GM12878 (cell line): ENCODE results near the gene HBZ. TPM values are rescaled to one million over a fixed set of nuclear protein-coding genes. Genes with fewer than 3 reads are reported as not detected.

Experiments used
- ATAC-seq: fragments of 200-7000 bp; cut with Tn5 transposase; 3 replicates; pipeline ENCODE4 v1.9.1; 2020; ENCODE audit warnings: mild to moderate bottlenecking, moderate library complexity
- BruUV-seq: library from RNA; stranded (reverse); fragments of 400-500 nt; replicated peaks from 2 replicates; lab custom pipeline; 2021; lab: Mats Ljungman, UMichigan
- CTCF ChIA-PET: fragments of 300-600 bp; sonication (Branson Sonifier 250); formaldehyde crosslinking; extraction: SDS; loops from one replicate; lab custom pipeline; 2021; ENCODE audit warnings: inconsistent platforms; lab: Yijun Ruan, JAX
- POLR2A ChIA-PET: fragments of 350-600 bp; formaldehyde crosslinking; extraction: SDS; loops from one replicate; lab custom pipeline; 2021; ENCODE audit warnings: inconsistent platforms; lab: Charles Lee
- RAD21 ChIA-PET: fragments of 300-600 bp; sonication (Branson Sonifier 250); formaldehyde crosslinking; loops from one replicate; lab custom pipeline; 2023; ENCODE audit warnings: antibody characterized with exemption; ENCODE audit not compliant: unreplicated experiment; lab: Charles Lee
- SMC1A ChIA-PET: fragments of 300-600 bp; sonication (Branson Sonifier 250); formaldehyde crosslinking; loops from one replicate; lab custom pipeline; 2023; ENCODE audit not compliant: unreplicated experiment, uncharacterized antibody; lab: Charles Lee
- DNase-seq: peaks from one replicate; pipeline ENCODE4 v3.0.0-alpha.2; 2011; ENCODE audit warnings: low read depth, low spot score
- FAIRE-seq: peaks from 3 replicates; lab custom pipeline; 2011; peaks lifted over from hg19 to GRCh38; lab: Jason Lieb, UNC
- H2AFZ ChIP-seq: 2 replicates; pipeline ENCODE4 v1.6.0; 2011; ENCODE audit warnings: low read depth, low read length, control low read depth; ENCODE audit not compliant: control insufficient read depth
- H3K27ac ChIP-seq: 2 replicates; pipeline ENCODE4 v1.5.1; 2011; ENCODE audit warnings: control low read depth; ENCODE audit not compliant: control insufficient read depth, insufficient read depth
- H3K27me3 ChIP-seq, 2 experiments: replicated peaks in 1 of 2; 2 replicates each; pipeline versions ENCODE4 v1.6.0 to v1.6.1; 2011; ENCODE audit warnings: low read length in 1 of 2; ENCODE audit not compliant: control insufficient read depth in 2 of 2, insufficient read depth in 2 of 2
- H3K36me3 ChIP-seq, 2 experiments: 2 replicates each; pipeline ENCODE4 v1.5.1; 2011; ENCODE audit warnings: low read length in 1 of 2; ENCODE audit not compliant: control insufficient read depth in 2 of 2, insufficient read depth in 2 of 2
- H3K4me1 ChIP-seq: 2 replicates; pipeline ENCODE4 v1.6.1; 2011; ENCODE audit warnings: mild to moderate bottlenecking, low read length, moderate library complexity, mixed read lengths; ENCODE audit not compliant: control insufficient read depth, insufficient read depth
- H3K4me2 ChIP-seq: 2 replicates; pipeline ENCODE4 v1.6.0; 2011; ENCODE audit warnings: control low read depth; ENCODE audit not compliant: control insufficient read depth, insufficient read depth
- H3K4me3 ChIP-seq: fragments of 200-600 bp; sonication (generic); 2 replicates; pipeline ENCODE4 v1.5.1; 2016
- H3K79me2 ChIP-seq: 2 replicates; pipeline ENCODE4 v1.6.0; 2011; ENCODE audit warnings: low read length; ENCODE audit not compliant: control insufficient read depth, insufficient read depth
- H3K9ac ChIP-seq: 2 replicates; pipeline ENCODE4 v1.8.0; 2011; ENCODE audit warnings: low read length, control low read depth, mixed read lengths; ENCODE audit not compliant: control insufficient read depth, insufficient read depth
- H3K9me3 ChIP-seq: replicated peaks from 3 replicates; pipeline ENCODE4 v1.5.1; 2011; ENCODE audit warnings: mild to moderate bottlenecking, low read length; ENCODE audit not compliant: control insufficient read depth, insufficient read depth
- H4K20me1 ChIP-seq: 2 replicates; pipeline ENCODE4 v1.6.0; 2011; ENCODE audit not compliant: control insufficient read depth, insufficient read depth
- ASH2L ChIP-seq: fragments of 300-600, 200-600 bp; sonication (generic); IDR thresholded peaks from 2 replicates; pipeline ENCODE4 v1.6.1; 2017; ENCODE audit warnings: low read depth, mild to moderate bottlenecking, borderline replicate concordance
- ATF3 ChIP-seq: IDR thresholded peaks from 2 replicates; pipeline ENCODE4 v1.6.1; 2011; ENCODE audit warnings: low read depth, mild to moderate bottlenecking, low read length, moderate library complexity, borderline replicate concordance; ENCODE audit errors: extremely low read depth
- BACH1 ChIP-seq: fragments of 450-650 bp; IDR thresholded peaks from 2 replicates; pipeline ENCODE4 v1.6.1; 2017; ENCODE audit warnings: mild to moderate bottlenecking, borderline replicate concordance
- CHD2 ChIP-seq: IDR thresholded peaks from 2 replicates; pipeline ENCODE4 v1.6.1; 2011; ENCODE audit warnings: low read depth, low read length, improper control_type of control experiment, borderline replicate concordance
- CHD4 ChIP-seq: fragments of 200-600 bp; sonication (generic); IDR thresholded peaks from 2 replicates; pipeline ENCODE4 v1.6.1; 2016; ENCODE audit warnings: mild to moderate bottlenecking
- ESRRA ChIP-seq: IDR thresholded peaks from 2 replicates; pipeline ENCODE4 v1.6.1; 2012; ENCODE audit warnings: mild to moderate bottlenecking, low read length, improper control_type of control experiment
- FOS ChIP-seq: IDR thresholded peaks from 3 replicates; pipeline ENCODE4 v1.6.1; 2011; ENCODE audit warnings: borderline replicate concordance; ENCODE audit not compliant: insufficient read length; ENCODE audit errors: extremely low read depth
- FOXM1 ChIP-seq: IDR thresholded peaks from 2 replicates; pipeline ENCODE4 v1.6.1; 2012; ENCODE audit warnings: low read depth, mild to moderate bottlenecking, inconsistent platforms, low read length, moderate library complexity
- HSF1 ChIP-seq: fragments of 150-350 bp; IDR thresholded peaks from 2 replicates; pipeline ENCODE4 v1.6.1; 2014; ENCODE audit warnings: mild to moderate bottlenecking, low read depth, low read length
- IKZF1 ChIP-seq: fragments of 450-650 bp; conservative IDR thresholded peaks from 2 replicates; pipeline ENCODE4 v1.6.1; 2017; ENCODE audit warnings: antibody characterized with exemption, mild to moderate bottlenecking
- MEF2A ChIP-seq: IDR thresholded peaks from 2 replicates; pipeline ENCODE4 v1.6.1; 2011; ENCODE audit warnings: low read depth, mild to moderate bottlenecking, low read length, moderate library complexity; ENCODE audit not compliant: insufficient read depth
- MEF2B ChIP-seq: fragments of 450-650 bp; IDR thresholded peaks from 2 replicates; pipeline ENCODE4 v1.6.1; 2018; ENCODE audit warnings: mild to moderate bottlenecking, moderate library complexity; ENCODE audit not compliant: partially characterized antibody, poor library complexity, severe bottlenecking
- PAX5 ChIP-seq: IDR thresholded peaks from 2 replicates; pipeline ENCODE4 v1.6.1; 2011; ENCODE audit warnings: low read depth, low read length, borderline replicate concordance
- POLR2AphosphoS2 ChIP-seq: IDR thresholded peaks from 2 replicates; pipeline ENCODE4 v1.6.1; 2011; ENCODE audit warnings: low read depth, mild to moderate bottlenecking, low read length, improper control_type of control experiment, moderate library complexity
- SP1 ChIP-seq: IDR thresholded peaks from one replicate; pipeline ENCODE4 v1.6.1; 2011; ENCODE audit warnings: low read depth, low read length
- SPI1 ChIP-seq: IDR thresholded peaks from 2 replicates; pipeline ENCODE4 v1.6.1; 2011; ENCODE audit warnings: low read depth, mild to moderate bottlenecking, low read length, moderate library complexity, borderline replicate concordance; ENCODE audit not compliant: insufficient read depth
- ZBED1 ChIP-seq: IDR thresholded peaks from 2 replicates; pipeline ENCODE4 v1.6.1; 2016; ENCODE audit warnings: borderline replicate concordance
- ZNF207 ChIP-seq: fragments of 450-650 bp; IDR thresholded peaks from 2 replicates; pipeline ENCODE4 v1.6.1; 2014; ENCODE audit warnings: antibody characterized with exemption, mild to moderate bottlenecking, borderline replicate concordance
- ZNF687 ChIP-seq: fragments of 450-650 bp; IDR thresholded peaks from 2 replicates; pipeline ENCODE4 v1.6.1; 2017; ENCODE audit warnings: mild to moderate bottlenecking, moderate library complexity
- ZSCAN29 ChIP-seq: fragments of 450-650 bp; IDR thresholded peaks from 2 replicates; pipeline ENCODE4 v1.6.1; 2017; ENCODE audit warnings: mild to moderate bottlenecking, moderate library complexity
- WGBS: methylation state at CpG from one replicate; pipeline ENCODE4 v1.1.6; 2016; ENCODE audit warnings: low lambda C conversion rate; ENCODE audit not compliant: insufficient replicate concordance, insufficient coverage; ENCODE audit errors: missing lambda C conversion rate; 5-methylcytosine and 5-hydroxymethylcytosine counted together
- in situ Hi-C: fragments of 300-500 bp; cut with MboI; formaldehyde crosslinking; loops from 9 replicates; pipeline ENCODE4 v1.14.3; 2018; ENCODE audit warnings: mixed read lengths
- intact Hi-C: fragments of 100-400 bp; cut with micrococcal nuclease; formaldehyde crosslinking; loops from one replicate; pipeline ENCODE4 v1.14.2; 2022; ENCODE audit not compliant: unreplicated experiment
- polyA plus RNA-seq, 11 experiments: library from polyadenylated mRNA; depleted of rRNA in 4 of 11; unstranded in 6 of 11; stranded (reverse) in 5 of 11; fragments of >200 nt; fragmentation: Nextera tagmentation in 4 of 11; fragmentation: Illumina TruSeq in 1 of 11; extraction: Ambion mirVana in 4 of 11; extraction: Trizol in 1 of 11; gene quantifications; 1 replicate in 1 of 11; 2 replicates in 10 of 11; pipeline versions ENCODE4 v1.2.1 to v1.2.3, GENCODE V29; 2011 to 2016; ENCODE audit warnings: inconsistent platforms in 2 of 11, missing spikeins in 2 of 11, low read depth in 1 of 11
- total RNA-seq, 4 experiments: library from RNA; depleted of rRNA in 3 of 4; stranded (reverse); fragments of >200 nt in 3 of 4; fragmentation: Illumina TruSeq in 1 of 4; extraction: Trizol in 1 of 4; gene quantifications; 2 replicates each; pipeline versions ENCODE4 v1.2.1 to v1.2.3, GENCODE V29; 2013 to 2021

HBZ gene
- total and polyA plus RNA-seq, 10 of the 15 experiments (the other 5 are each of a cell fraction or from before 2014, with no cell fraction given) = 0.49 TPM; not detected in 9

- DNase-seq (no peak), FAIRE-seq (no peak), ATAC-seq (no peak)
- POLR2A ChIA-PET = no interaction called here
- Histone ChIP-seq H3K4me2 (no peak overlapping the region), H4K20me1 (no peaks in the 10 kb centered on the region), H3K79me2 (no peaks in the 10 kb centered on the region), H3K36me3 (no peaks in the 10 kb centered on the region), H3K27ac (no peak overlapping the region), H3K9ac (no peak overlapping the region), H3K4me1 (peaks cover 3% of the 10 kb centered on the region; the same call in 1 of the 2 replicates), H3K27me3 (peaks cover 2 to 6% of the 10 kb centered on the region in 2 experiments; a peak in 3 of 4 replicates), H3K4me3 (no peak overlapping the region), H2AFZ (no peak overlapping the region), H3K9me3 (no peaks in the 10 kb centered on the region)
- in situ Hi-C loops (no loop called here), intact Hi-C loops (no loop called here)
- BruUV-seq = no TSS peak
- no peak for TF ChIP-seq BACH1
- TF ChIP-seq ZBED1 = no peak
- TF ChIP-seq ASH2L = no peak
- TF ChIP-seq HSF1 = no peak
- TF ChIP-seq SP1 = no peak
- TF ChIP-seq POLR2AphosphoS2 = no peak
- TF ChIP-seq MEF2B = no peak
- no peak for TF ChIP-seq ZNF207
- no peak for TF ChIP-seq MEF2A
- TF ChIP-seq FOXM1 = no peak
- TF ChIP-seq FOS = no peak
- TF ChIP-seq ZNF687 = no peak
- TF ChIP-seq SPI1 = no peak
- TF ChIP-seq CHD2 = no peak
- TF ChIP-seq IKZF1 = no peak
- no peak for TF ChIP-seq ATF3
- TF ChIP-seq ZSCAN29 = no peak
- no peak for TF ChIP-seq ESRRA
- no peak for TF ChIP-seq PAX5
- TF ChIP-seq CHD4 = no peak
- SMC1A ChIA-PET = no interaction called here
- CTCF ChIA-PET = no interaction called here
- RAD21 ChIA-PET = no interaction called here
- 41% methylated on average over 18 of the region's 18 CpGs for WGBS
These were observed 8.3 kb downstream of the HBZ start for GRCh38 chr16:160691-161190.
